ENCODE results near the gene SNTB2. TPM values are rescaled to one million over a fixed set of nuclear protein-coding genes. Genes with fewer than 3 reads are reported as not detected.
A peak's percentile ranks its signal among the peaks of the same experiment; 100 is the strongest.

SNTB2 gene
- total RNA-seq, 2 donors from 2014 or later = 15.5 to 17.9 TPM

DNA sequence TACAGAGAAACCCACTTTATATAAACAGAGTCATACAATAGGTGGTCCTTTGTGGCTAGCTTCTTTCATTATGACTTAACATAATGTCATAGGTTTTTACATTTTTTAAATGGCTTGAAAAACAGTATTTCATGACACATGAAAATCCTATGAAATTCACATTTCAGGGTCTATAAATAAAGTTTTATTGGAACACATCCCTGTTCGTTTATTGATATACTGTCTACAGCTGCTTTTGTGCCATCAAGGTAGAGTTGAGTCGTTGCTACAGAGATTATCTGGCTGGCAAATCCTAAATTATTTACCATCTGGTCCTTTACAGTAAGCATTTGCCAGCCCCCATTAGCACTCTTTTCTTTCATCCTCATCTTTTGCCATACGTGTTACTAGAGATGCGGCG is 126.5 kb downstream of the SNTB2 start:
- no peak overlapping the region for H3K27ac Mint-ChIP-seq
- H3K27me3 Mint-ChIP-seq = no peaks in the 10 kb centered on the region
- DNase-seq (no peak), ATAC-seq (no peak)
- peaks cover 6% of the 10 kb centered on the region for H3K36me3 Mint-ChIP-seq (ENCODE audit: low read depth)
- H3K4me1 Mint-ChIP-seq = peaks cover 19% of the 10 kb centered on the region
- H3K9me3 ChIP-seq (ENCODE audit: control insufficient read depth, low read length, poor library complexity, severe bottlenecking) = no peaks in the 10 kb centered on the region
- H3K4me3 Mint-ChIP-seq = peak overlapping the region; percentile 70

DNA sequence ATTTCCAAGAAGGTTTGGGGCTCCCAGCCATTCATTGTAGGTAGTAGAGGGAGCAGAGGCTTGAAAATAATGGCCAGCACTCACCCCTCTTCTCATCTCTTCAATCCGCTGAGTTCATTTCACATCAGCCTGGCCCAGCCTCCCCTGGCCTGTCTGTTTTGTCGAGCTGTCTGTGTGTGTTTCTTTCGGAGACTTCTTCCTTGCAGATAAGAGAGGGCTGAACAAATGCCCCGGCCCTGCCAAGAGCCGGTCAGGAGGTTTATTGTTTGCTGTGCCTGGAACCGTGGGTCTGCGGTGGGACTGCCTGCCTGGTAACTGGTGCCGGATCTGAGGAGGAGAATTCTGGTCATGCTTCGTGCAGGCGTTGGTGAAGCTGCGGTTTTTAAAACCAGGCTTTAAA is 127.6 kb downstream of the SNTB2 start:
- H3K36me3 Mint-ChIP-seq (ENCODE audit: low read depth) = peaks cover 7% of the 10 kb centered on the region
- H3K27ac Mint-ChIP-seq = no peak overlapping the region
- peaks cover 19% of the 10 kb centered on the region for H3K4me1 Mint-ChIP-seq
- no peaks in the 10 kb centered on the region for H3K9me3 ChIP-seq (ENCODE audit: control insufficient read depth, low read length, poor library complexity, severe bottlenecking)
- ATAC-seq (no peak), DNase-seq (no peak)
- no peaks in the 10 kb centered on the region for H3K27me3 Mint-ChIP-seq
- H3K4me3 Mint-ChIP-seq = no peak overlapping the region

DNA sequence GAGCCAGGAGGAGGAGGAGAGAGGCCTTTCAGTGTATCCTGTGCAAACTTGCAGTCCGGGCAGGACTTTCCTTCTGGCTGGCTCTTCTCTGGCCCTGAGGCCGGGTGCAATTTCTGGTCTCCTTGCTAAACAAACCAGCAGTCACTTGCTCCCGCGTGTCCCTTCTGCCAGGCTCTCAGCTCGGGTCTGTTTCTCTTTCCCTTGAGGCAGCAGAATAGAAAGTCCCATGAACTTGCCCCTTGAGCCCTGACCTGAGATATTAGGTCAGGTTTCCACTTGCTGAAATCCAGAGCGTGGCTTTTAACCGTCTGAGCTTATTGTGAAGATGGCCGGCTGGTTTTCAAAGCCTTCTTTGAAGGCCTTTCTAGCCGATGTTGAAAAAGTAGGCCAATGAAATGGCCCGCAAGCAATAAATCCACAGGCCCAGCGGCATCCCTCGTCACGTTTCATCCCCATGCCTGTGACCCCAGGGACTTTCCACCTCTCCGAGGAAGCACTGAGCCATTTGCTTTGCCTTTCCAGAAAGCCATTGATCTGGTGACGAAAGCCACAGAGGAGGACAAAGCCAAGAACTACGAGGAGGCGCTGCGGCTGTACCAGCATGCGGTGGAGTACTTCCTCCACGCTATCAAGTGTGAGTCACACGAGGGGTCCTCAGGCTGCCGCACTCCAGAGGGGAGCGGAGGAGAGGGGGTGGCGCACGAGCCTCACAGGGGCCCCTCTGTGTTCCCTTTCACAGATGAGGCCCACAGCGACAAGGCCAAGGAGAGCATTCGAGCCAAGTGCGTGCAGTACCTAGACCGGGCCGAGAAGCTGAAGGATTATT is 128.7 kb downstream of the SNTB2 start:
- Mint-ChIP-seq H3K4me3 (no peak overlapping the region), H3K4me1 (peaks cover 15% of the 10 kb centered on the region), H3K36me3 (ENCODE audit: low read depth) (peaks cover 8% of the 10 kb centered on the region)

GRCh38 chr16:69316595-69317034 is 129.7 kb downstream of the SNTB2 start:
- DNase-seq (no peak), ATAC-seq (no peak)
- Mint-ChIP-seq H3K4me3 (no peak overlapping the region), H3K27me3 (no peaks in the 10 kb centered on the region), H3K4me1 (peaks cover 19% of the 10 kb centered on the region), H3K36me3 (ENCODE audit: low read depth) (peaks cover 8% of the 10 kb centered on the region), H3K27ac (peak overlapping the region; percentile 27)
- no peaks in the 10 kb centered on the region for H3K9me3 ChIP-seq (ENCODE audit: control insufficient read depth, low read length, poor library complexity, severe bottlenecking)

More for the DNA sequence above, 128.7 kb downstream of the SNTB2 start:
- DNase-seq = no peak
- ATAC-seq = no peak
- no peaks in the 10 kb centered on the region for H3K9me3 ChIP-seq (ENCODE audit: control insufficient read depth, low read length, poor library complexity, severe bottlenecking)
- H3K27ac Mint-ChIP-seq = peak overlapping the region; percentile 27
- H3K27me3 Mint-ChIP-seq = no peaks in the 10 kb centered on the region

GRCh38 chr16:69318177-69318910 is 131.4 kb downstream of the SNTB2 start:
- Mint-ChIP-seq H3K27ac (peak overlapping the region; percentile 2), H3K4me3 (no peak overlapping the region), H3K27me3 (no peaks in the 10 kb centered on the region), H3K4me1 (peaks cover 14% of the 10 kb centered on the region), H3K36me3 (ENCODE audit: low read depth) (peaks cover 3% of the 10 kb centered on the region)
- no peak for DNase-seq
- ATAC-seq = no peak
- H3K9me3 ChIP-seq (ENCODE audit: control insufficient read depth, low read length, poor library complexity, severe bottlenecking) = no peaks in the 10 kb centered on the region

- Mint-ChIP-seq H3K27ac (peak overlapping the region; percentile 2), H3K4me1 (peaks cover 12% of the 10 kb centered on the region), H3K36me3 (ENCODE audit: low read depth) (peaks cover 3% of the 10 kb centered on the region), H3K4me3 (no peak overlapping the region), H3K27me3 (no peaks in the 10 kb centered on the region)
- no peaks in the 10 kb centered on the region for H3K9me3 ChIP-seq (ENCODE audit: control insufficient read depth, low read length, poor library complexity, severe bottlenecking)
- ATAC-seq = no peak
- no peak for DNase-seq
These were observed 131.9 kb downstream of the SNTB2 start for GRCh38 chr16:69318911-69319289.

DNA sequence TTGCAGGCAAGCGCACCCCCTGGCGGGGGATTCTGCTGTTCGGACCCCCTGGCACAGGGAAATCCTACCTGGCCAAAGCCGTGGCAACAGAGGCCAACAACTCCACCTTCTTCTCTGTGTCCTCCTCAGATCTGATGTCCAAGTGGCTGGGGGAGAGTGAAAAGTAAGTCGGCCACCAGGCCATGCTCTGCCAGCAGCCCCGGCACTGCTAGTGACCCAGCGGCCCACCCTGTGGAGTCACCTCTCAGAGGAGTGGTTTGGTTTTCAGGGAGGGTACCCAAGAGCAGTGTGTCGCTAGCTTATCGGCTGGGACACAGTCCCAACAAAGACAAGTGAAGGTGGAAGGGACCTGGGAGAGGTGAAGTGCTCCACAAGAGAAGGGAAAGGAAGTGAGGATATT is 132.4 kb downstream of the SNTB2 start:
- Mint-ChIP-seq H3K36me3 (ENCODE audit: low read depth) (peaks cover 3% of the 10 kb centered on the region), H3K4me3 (no peak overlapping the region), H3K4me1 (peaks cover 12% of the 10 kb centered on the region), H3K27me3 (no peaks in the 10 kb centered on the region), H3K27ac (no peak overlapping the region)
- H3K9me3 ChIP-seq (ENCODE audit: control insufficient read depth, low read length, poor library complexity, severe bottlenecking) = no peaks in the 10 kb centered on the region
- no peak for ATAC-seq
- DNase-seq = no peak

GRCh38 chr16:69319826-69320739 is 133.1 kb downstream of the SNTB2 start:
- no peaks in the 10 kb centered on the region for H3K9me3 ChIP-seq (ENCODE audit: control insufficient read depth, low read length, poor library complexity, severe bottlenecking)
- Mint-ChIP-seq H3K27ac (no peak overlapping the region), H3K4me3 (no peak overlapping the region), H3K4me1 (peaks cover 14% of the 10 kb centered on the region), H3K36me3 (ENCODE audit: low read depth) (peaks cover 3% of the 10 kb centered on the region), H3K27me3 (no peaks in the 10 kb centered on the region)
- no peak for ATAC-seq
- no peak for DNase-seq

GRCh38 chr16:69320740-69321073 is 133.7 kb downstream of the SNTB2 start:
- H3K9me3 ChIP-seq (ENCODE audit: control insufficient read depth, low read length, poor library complexity, severe bottlenecking) = no peaks in the 10 kb centered on the region
- no peak for ATAC-seq
- Mint-ChIP-seq H3K27me3 (no peaks in the 10 kb centered on the region), H3K27ac (peak overlapping the region; percentile 27), H3K4me3 (no peak overlapping the region), H3K36me3 (ENCODE audit: low read depth) (peaks cover 3% of the 10 kb centered on the region), H3K4me1 (peaks cover 15% of the 10 kb centered on the region)
- DNase-seq = no peak

- H3K36me3 Mint-ChIP-seq (ENCODE audit: low read depth) = peaks cover 3% of the 10 kb centered on the region
- no peaks in the 10 kb centered on the region for H3K9me3 ChIP-seq (ENCODE audit: control insufficient read depth, low read length, poor library complexity, severe bottlenecking)
- no peak for ATAC-seq
- peak overlapping the region; percentile 27 for H3K27ac Mint-ChIP-seq
- no peak for DNase-seq
- no peaks in the 10 kb centered on the region for H3K27me3 Mint-ChIP-seq
- no peak overlapping the region for H3K4me3 Mint-ChIP-seq
- peaks cover 19% of the 10 kb centered on the region for H3K4me1 Mint-ChIP-seq
These were observed 134.1 kb downstream of the SNTB2 start for GRCh38 chr16:69321080-69321479.

- H3K36me3 Mint-ChIP-seq (ENCODE audit: low read depth) = peaks cover 3% of the 10 kb centered on the region
- H3K27me3 Mint-ChIP-seq = no peaks in the 10 kb centered on the region
- no peak overlapping the region for H3K4me3 Mint-ChIP-seq
- ATAC-seq (no peak), DNase-seq (no peak)
- no peak overlapping the region for H3K27ac Mint-ChIP-seq
- peaks cover 26% of the 10 kb centered on the region for H3K4me1 Mint-ChIP-seq
- no peaks in the 10 kb centered on the region for H3K9me3 ChIP-seq (ENCODE audit: control insufficient read depth, low read length, poor library complexity, severe bottlenecking)
These were observed 135.4 kb downstream of the SNTB2 start for GRCh38 chr16:69322343-69322742.

GRCh38 chr16:69323415-69323814 is 136.5 kb downstream of the SNTB2 start:
- Mint-ChIP-seq H3K4me3 (no peak overlapping the region), H3K27me3 (no peaks in the 10 kb centered on the region), H3K4me1 (peaks cover 28% of the 10 kb centered on the region), H3K27ac (no peak overlapping the region), H3K36me3 (ENCODE audit: low read depth) (peaks cover 3% of the 10 kb centered on the region)
- H3K9me3 ChIP-seq (ENCODE audit: control insufficient read depth, low read length, poor library complexity, severe bottlenecking) = no peaks in the 10 kb centered on the region
- DNase-seq (no peak), ATAC-seq (no peak)

DNA sequence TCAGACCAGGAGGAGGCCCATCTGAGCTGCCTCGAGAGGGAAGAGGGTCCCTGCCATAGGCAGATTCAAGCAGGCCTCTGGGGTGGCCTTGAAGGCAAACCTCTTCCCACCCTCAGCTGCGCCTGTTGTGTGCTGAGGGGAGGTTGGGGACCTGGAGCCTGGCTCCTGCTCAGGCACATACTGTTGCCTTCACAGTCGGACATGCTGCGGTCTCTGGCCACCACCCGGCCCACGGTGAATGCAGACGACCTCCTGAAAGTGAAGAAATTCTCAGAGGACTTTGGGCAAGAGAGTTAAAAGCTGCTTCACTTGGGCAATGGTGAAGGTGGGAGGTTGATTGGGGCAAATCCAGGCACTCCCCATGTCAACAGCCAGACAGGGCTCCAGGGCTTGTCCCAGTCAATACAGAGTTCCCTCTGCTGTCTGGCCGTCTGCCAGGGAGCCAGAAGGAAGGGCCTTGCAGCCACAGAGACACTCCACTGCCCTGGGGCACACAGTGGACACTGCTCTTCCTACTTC is 137.1 kb downstream of the SNTB2 start:
- Mint-ChIP-seq H3K4me3 (no peak overlapping the region), H3K27me3 (no peaks in the 10 kb centered on the region), H3K27ac (no peak overlapping the region), H3K4me1 (peaks cover 30% of the 10 kb centered on the region), H3K36me3 (ENCODE audit: low read depth) (peaks cover 3% of the 10 kb centered on the region)
- ATAC-seq = no peak
- DNase-seq = no peak
- H3K9me3 ChIP-seq (ENCODE audit: control insufficient read depth, low read length, poor library complexity, severe bottlenecking) = no peaks in the 10 kb centered on the region
